Stimulated activated CD4-positive, alpha-beta T cell treated with anti-CD3 and anti-CD28 coated beads, Interleukin-12 subunit alpha, Interleukin-12 subunit beta, amount 100 ng/mL, for 4 hours (primary cell): ENCODE data around the gene ENAH.
"Not testable (repeated sequence)": the region's sequence is repeated elsewhere in the genome, so short reads cannot be mapped to it uniquely, and the experiment has no call there.

ENCODE experiments used
- DNase-seq: peaks from one replicate; pipeline ENCODE4 v3.0.0-alpha.2; 2020

ENAH gene

GRCh38 chr1:225520587-225521227, 132.2 kb downstream of the ENAH start:
- no peak for DNase-seq

GRCh38 chr1:225519166-225519863, 133.6 kb downstream of the ENAH start:
- DNase-seq: no peak

GRCh38 chr1:225517697-225518096, 135.2 kb downstream of the ENAH start:
- no peak for DNase-seq

GRCh38 chr1:225517221-225517620, 135.7 kb downstream of the ENAH start:
- no peak for DNase-seq

- DNase-seq: no peak
Observed at GRCh38 chr1:225514671-225515081, 138.2 kb downstream of the ENAH start.

- not testable (repeated sequence) for DNase-seq
Observed at GRCh38 chr1:225513576-225513975, 139.3 kb downstream of the ENAH start.

- DNase-seq: no peak
Observed at GRCh38 chr1:225511828-225512381, 141.0 kb downstream of the ENAH start.

GRCh38 chr1:225510740-225511139, 142.2 kb downstream of the ENAH start:
- DNase-seq: not testable (repeated sequence)

- no peak for DNase-seq
Observed at GRCh38 chr1:225509770-225510169, 143.2 kb downstream of the ENAH start.

GRCh38 chr1:225509376-225509707, 143.6 kb downstream of the ENAH start:
- DNase-seq: no peak

GRCh38 chr1:225508538-225509375, 144.2 kb downstream of the ENAH start:
- DNase-seq: no peak

GRCh38 chr1:225506727-225507126, 146.2 kb downstream of the ENAH start:
- DNase-seq: no peak

GRCh38 chr1:225504776-225505175, 148.1 kb downstream of the ENAH start:
- DNase-seq: no peak

- no peak for DNase-seq
Observed at GRCh38 chr1:225500624-225501192, 152.2 kb downstream of the ENAH start.

- no peak for DNase-seq
Observed at GRCh38 chr1:225498549-225499136, 154.3 kb downstream of the ENAH start.

- DNase-seq: no peak
Observed at GRCh38 chr1:225494789-225495359, 158.0 kb downstream of the ENAH start.

GRCh38 chr1:225493591-225494246, 159.2 kb downstream of the ENAH start:
- no peak for DNase-seq

GRCh38 chr1:225488676-225489075, 164.2 kb downstream of the ENAH start:
- no peak for DNase-seq

GRCh38 chr1:225486856-225487255, 166.1 kb downstream of the ENAH start:
- no peak for DNase-seq

- DNase-seq: no peak
Observed at GRCh38 chr1:225485991-225486530, 166.9 kb downstream of the ENAH start.

GRCh38 chr1:225485226-225485625, 167.7 kb downstream of the ENAH start:
- no peak for DNase-seq
